Stimulated activated CD4-positive, alpha-beta T cell treated with anti-CD3 and anti-CD28 coated beads, Interleukin-4, amount 100 ng/mL, for 48 hours (primary cell): ENCODE measurements around the gene ZNF566.

Experiments
- DNase-seq, 2 donors: peaks; one replicate each; pipeline ENCODE4 v3.0.0-alpha.2; 2020; ENCODE audit warnings: low read depth in 2 of 2

Gene ZNF566

DNA sequence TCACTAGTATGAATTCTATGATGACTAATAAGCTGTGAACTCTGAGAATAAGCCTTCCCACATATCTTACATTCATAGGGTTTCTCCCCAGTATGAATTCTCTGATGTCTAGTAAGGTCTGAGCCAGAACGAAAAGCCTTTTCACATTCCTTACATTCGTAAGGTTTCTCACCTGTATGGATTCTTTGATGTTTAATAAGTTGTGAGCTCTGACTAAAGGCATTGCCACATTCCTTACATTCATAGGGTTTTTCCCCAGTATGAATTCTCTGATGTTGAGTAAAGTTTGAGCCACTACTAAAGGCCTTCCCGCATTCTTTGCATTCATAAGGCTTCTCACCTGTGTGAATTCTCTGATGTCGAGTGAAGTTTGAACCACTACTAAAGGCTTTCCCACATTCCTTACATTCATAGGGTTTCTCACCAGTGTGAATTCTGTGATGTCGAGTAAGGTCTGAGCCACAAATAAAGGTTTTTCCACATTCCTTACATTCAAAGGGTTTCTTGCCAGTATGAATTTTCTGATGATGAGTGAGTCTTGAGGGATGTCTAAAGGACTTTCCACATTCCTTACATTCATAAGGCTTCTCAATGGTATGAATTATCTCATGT, 40.2 kb downstream of the ZNF566 start:
- no peak for DNase-seq

DNA sequence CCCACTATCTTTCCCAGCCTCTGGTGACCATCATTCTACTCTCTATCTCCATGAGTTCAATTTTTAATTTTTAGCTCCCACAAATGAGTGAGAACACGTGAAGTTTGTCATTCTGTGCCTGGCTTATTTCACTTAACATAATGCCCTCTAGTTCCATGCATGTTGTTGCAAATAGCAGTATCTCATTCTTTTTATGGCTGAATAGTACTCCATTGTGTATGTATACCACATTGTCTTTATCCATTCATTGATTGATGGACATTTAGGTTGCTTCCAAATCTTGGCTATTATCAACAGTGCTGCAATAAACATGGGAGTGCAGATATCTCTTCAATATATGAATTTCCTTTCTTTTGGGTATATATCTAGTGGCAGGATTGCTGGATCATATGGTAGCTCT, 48.0 kb downstream of the ZNF566 start:
- DNase-seq, result no peak

DNA sequence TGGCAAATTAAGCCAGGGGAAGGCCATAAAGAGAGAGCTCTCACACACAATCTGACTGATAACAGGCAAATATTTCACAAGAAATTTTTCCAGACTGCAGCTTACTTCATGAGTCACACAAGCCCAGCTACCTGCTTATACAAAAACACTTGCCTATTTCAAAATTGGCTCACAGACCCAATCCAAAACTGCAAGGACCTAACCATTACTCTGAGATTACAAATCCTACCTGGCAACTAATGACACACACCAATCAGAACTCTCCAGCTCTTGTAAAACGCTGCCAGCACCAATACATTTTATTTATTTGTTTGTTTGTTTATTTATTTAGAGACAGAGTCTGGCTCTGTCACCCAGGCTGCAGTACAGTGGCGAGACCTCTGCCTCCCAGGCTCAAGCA, 52.8 kb downstream of the ZNF566 start:
- no peak for DNase-seq

DNA sequence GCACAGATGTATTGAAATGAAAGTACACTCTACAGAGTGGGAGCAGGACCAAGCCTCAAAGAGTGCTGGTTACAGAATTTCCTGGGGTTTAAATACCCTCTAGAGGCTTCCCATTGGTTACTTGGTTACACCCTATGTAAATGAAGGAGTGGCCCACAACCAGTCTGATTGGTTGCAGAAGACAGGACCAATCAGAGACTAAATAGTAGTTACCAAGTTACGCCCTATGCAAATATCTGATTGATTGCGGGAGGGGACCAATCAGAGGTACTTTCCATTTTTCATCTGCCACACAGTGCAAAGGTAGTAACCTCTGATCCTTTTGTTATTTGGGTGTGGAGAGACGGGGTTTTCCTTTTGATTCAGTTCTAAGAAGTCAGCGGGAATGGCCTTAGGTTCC, 65.4 kb downstream of the ZNF566 start:
- DNase-seq, result no peak

DNA sequence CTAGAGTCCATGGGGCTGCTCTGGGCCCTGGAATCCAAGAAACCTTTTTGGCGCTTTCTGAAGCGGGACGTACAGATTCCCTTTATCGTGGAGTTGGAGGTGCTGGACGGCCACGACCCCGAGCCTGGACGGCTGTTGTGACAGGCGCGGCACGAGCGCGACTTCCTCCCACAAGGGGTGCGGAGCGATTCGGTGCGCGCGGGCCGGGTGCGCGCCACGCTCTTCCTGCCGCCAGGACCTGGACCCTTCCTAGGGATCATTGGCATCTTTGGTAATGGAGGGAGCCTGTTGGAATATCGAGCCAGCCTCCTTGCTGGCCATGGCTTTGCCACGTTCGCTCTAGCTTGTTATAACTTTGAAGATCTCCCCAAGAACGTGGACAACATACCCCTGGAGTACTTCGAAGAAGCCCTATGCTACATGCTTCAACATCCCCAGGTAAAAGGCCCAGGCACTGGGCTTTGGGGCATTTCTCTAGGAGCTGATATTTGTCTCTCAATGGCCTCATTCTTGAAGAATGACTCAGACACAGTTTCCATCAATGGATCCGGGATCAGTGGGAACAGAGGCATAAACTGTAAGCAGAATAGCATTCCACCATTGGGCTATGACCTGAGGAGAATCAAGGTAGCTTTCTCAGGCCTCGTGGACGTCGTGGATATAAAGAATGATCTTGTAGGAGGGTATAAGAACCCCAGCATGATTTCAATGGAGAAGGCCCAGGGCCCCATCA, 67.4 kb downstream of the ZNF566 start:
- DNase-seq, result no peak

DNA sequence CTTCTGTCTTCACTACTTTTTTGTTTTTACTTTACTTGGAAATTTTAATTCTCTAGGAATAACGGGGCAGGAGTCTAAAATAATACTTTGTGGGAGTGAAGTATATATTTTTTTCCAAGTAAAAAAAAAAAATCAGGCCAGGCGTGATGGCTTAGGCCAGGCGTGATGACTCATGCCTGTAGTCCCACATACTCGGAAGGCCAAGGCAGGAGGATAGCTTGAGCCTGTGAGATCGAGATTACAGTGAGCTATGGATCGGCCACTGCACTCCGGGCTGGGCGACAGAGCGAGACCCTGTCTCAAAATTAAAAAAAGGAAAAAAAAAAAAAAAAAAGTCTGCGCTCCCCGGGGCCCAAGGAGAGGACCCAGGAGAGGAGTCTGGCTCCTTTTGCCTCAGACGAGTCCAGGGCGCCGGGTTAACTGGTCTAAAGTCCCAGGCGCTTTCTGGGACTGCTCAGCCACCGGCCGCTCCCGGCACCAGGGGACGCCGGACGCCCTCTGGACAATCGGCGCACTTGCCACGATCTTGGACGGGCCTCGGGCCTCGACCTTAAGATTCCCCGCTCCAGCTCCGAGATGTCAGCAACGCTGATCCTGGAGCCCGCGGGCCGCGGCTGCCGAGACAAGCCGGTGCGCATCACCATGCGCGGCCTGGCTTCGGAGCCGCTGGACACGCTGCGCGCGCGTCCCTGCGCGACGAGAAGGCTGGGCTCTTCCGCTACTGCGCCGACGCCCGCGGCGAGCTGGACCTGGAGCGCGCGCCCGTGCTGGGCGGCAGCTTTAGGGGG, 68.2 kb downstream of the ZNF566 start:
- no peak for DNase-seq

DNA sequence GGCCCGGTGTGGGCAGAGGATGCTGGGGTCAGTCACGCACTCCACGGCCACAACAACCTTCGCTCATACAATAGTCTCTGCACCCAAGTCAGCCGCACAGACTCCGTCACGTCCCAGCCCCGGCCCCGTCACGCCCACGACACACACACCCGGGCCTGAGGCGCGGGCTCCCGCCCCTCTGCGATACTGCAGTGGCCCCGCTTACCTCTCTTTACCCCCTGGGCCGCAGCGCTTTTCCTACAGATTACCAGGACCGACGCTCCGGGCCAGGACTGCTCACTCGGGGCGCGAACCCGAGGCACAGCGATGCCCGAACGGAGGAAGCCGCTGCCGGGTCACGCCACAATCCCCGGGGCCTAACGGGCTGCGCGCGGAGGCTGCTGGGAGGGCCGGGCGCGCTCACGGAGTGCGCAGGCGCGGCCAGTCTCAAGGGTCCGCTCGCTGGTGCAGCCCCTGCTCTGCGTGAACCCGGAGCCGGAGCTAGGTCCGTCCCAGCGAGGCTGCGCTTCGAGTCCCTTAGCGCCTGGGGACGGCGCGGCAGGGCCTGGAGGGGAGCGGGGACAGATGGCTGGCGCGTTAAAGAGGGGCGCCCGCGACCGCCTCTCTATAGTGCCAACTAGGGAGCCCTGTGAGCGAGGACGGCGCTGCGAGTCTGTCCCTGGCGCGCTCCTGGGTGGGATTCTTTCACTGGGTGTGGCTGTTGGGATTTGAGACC, 70.9 kb downstream of the ZNF566 start, which contains the start of gene ZFP82:
Gene ZFP82 (minus strand): TSS at position 358 of the 715 bp plus-strand sequence. CDS start 8,855 bp downstream, outside the sequence.
- DNase-seq, result peak; percentile 71

DNA sequence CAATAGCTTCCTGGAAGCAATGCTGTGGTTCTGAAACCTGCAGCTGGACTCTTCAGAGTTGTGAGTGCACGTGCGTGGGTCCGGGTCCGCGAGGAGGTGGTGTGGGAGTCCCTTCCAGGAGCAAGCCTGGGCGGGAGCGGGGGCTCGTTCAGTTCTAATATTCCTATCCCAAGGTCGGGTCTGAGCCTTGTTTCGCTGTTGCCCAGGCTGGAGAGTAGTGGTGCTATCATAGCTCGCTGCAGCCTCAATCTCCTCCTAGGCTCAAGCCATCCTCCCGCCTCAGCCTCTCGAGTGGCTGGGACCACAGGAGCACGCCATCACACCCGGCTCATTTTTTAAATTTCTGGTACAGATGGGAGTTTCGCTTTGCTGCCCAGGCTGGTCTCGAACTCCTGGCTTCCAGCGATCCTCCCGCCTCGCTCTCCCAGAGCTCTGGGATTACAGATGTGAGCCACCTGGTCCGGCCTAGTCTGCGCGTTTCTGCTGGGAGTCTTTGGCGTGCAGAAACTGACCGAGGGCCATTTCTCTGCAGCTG, 71.5 kb downstream of the ZNF566 start:
- DNase-seq, result no peak

DNA sequence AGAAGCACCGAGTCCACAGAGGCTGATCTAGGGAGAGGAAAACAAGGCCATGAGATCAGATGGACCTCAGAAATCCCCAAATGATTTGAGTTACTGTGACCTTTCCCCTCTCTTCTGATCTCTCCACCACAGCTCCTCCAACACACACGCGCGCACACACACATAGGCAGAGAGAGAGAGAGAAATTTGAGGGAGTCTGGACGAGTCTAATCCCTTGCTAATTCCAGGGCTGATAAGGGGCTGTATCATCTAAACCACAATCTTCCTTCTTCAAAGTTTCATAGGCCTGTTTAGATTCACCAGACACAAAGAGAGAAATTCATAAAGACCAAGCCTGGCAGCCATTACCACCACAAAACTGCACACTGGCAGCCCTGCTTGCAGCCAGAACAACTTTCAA, 79.5 kb downstream of the ZNF566 start:
- DNase-seq, result no peak

DNA sequence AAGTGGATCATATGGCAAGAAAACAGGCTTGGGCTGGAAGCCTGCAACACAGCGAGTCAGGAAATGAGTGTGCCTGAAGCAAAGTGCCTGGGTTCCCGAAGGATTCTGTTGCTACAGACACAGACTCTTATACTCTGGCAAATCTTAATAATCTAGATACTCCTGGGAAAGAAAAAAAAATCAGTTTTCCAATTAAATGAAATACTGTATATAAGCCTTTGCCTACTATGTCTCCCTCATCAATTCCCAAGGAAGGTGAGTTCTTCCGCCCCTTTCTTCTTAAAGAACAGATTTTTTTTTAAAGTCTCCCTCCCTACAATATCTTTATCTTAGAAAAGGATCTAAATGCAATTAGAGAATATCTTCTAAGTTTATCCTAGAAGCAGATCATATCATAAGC, 81.3 kb downstream of the ZNF566 start:
- no peak for DNase-seq

DNA sequence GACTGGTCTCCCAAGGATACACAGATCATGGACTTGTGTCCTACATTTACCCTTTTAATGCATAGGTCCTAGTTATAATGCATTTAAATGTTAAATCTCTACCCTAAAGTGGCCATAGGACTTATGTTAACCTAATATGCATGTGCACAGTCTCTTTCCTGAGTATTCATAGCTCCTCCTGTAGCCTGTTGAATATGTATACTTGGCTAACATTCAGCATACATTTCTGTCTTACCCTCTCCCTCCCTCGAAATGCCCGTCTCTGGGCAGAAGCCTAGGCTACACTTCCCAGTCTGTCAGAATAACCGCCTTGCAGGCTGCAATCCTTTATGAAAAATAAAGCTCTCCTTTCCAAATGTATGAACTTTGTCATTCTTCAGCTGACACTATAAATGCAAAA, 84.9 kb downstream of the ZNF566 start:
- DNase-seq, result no peak

DNA sequence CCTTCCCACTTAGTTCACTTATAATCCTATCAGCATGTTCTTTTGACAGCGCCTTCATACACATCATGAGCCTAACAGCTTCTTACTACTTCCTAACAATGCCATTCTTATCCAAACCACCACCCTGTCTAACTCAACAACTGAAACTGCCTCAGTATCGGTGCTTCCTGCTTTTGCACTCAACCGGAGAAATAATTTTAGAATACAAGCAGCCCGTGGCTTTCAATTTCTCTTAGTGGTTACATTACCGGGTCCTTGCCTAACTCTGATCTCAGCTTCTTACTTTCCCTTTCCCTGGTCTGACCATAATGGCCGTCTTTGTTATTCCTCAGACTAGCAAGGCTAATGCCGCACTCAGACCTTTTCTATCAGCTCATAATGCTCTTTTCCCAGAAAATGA, 87.9 kb downstream of the ZNF566 start:
- no peak for DNase-seq

DNA sequence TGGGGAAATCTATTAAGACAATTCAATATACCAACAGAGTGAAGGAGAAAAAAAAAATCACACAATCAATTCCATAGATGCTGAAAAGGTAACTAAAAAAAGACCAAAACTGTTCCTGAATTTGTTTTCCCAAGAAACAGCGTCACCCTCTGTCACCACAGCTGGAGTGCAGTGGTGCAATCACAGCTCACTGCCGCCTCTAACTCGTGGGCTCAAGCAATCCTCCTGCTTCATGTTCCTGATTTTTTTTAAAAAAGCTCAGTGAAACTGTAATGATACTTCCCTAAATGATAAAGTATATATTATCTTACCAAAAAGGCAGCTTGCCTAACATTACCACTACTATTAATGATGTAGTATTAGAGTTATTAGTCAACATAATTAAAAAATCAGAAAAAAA, 90.8 kb downstream of the ZNF566 start:
- no peak for DNase-seq
